NB4 (cell line): ENCODE data around the gene MAP3K20.

ENCODE experiments used
- MYC ChIP-seq: IDR thresholded peaks from 2 replicates; pipeline ENCODE4 v1.6.1; 2011; ENCODE audit warnings: low read depth, low read length
- POLR2A ChIP-seq: IDR thresholded peaks from 2 replicates; pipeline ENCODE4 v1.6.1; 2011; ENCODE audit warnings: mild to moderate bottlenecking; ENCODE audit not compliant: insufficient read length; ENCODE audit errors: extremely low read depth
- TF ChIP-seq, protein P1 (sequence below): IDR thresholded peaks from one replicate; pipeline ENCODE4 v1.5.1; 2012; ENCODE audit warnings: low read depth, low read length
- TF ChIP-seq, protein P2 (sequence below): IDR thresholded peaks from 2 replicates; pipeline ENCODE4 v1.6.1; 2011; ENCODE audit warnings: low read depth, low read length

DNA sequence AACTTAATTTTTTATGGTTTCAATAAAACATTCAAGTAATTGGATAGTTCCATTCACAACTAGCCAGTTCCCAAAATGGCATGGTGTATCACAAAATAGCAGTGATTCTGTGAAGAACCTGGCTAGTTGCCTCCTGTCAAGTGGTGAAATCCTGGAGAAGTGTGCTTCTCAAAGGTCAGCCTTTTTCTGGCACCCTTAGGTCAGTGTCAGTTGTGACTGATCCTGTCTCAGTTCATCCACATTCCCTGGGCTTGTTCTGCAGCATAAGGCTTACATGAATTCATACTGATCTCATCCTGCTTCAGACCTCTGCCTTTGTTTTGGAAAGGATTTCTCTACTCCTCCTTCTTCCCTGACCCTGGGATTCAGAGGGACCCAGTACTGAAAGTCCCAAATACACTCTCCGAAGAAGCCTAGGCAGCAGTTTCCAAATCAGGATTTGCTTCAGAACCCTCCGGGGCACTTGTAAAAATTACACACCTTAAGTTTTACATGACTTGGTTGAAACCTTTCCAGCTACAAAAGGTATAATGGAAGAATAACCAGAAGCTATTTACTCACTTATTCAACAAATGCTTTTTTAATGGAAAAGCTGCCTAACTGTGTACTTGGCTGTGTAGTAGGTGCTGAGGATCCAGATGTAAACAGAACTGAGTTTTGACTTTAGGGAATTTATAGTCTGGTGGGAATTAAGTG is 11.0 kb downstream of the MAP3K20 start:
- TF ChIP-seq POLR2A = no peak
- TF ChIP-seq, protein P1, sequence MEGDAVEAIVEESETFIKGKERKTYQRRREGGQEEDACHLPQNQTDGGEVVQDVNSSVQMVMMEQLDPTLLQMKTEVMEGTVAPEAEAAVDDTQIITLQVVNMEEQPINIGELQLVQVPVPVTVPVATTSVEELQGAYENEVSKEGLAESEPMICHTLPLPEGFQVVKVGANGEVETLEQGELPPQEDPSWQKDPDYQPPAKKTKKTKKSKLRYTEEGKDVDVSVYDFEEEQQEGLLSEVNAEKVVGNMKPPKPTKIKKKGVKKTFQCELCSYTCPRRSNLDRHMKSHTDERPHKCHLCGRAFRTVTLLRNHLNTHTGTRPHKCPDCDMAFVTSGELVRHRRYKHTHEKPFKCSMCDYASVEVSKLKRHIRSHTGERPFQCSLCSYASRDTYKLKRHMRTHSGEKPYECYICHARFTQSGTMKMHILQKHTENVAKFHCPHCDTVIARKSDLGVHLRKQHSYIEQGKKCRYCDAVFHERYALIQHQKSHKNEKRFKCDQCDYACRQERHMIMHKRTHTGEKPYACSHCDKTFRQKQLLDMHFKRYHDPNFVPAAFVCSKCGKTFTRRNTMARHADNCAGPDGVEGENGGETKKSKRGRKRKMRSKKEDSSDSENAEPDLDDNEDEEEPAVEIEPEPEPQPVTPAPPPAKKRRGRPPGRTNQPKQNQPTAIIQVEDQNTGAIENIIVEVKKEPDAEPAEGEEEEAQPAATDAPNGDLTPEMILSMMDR = no peak
- TF ChIP-seq, protein P2, sequence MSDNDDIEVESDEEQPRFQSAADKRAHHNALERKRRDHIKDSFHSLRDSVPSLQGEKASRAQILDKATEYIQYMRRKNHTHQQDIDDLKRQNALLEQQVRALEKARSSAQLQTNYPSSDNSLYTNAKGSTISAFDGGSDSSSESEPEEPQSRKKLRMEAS = no peak
- TF ChIP-seq MYC = no peak
